Measurements from ENCODE around the gene KLHDC8A. TPM values are rescaled to one million over a fixed set of nuclear protein-coding genes. Genes with fewer than 3 reads are reported as not detected.

KLHDC8A gene
- polyA plus RNA-seq, 1 experiment = not detected

- no peaks in the 10 kb centered on the region for H3K36me3 ChIP-seq (ENCODE audit: control insufficient read depth, insufficient read depth, low read length)
- no peak overlapping the region for H3K4me3 ChIP-seq (ENCODE audit: low read depth, low read length)
- no peak for DNase-seq (ENCODE audit: low read depth)
- H3K27me3 ChIP-seq (ENCODE audit: control insufficient read depth, insufficient read depth, low read length) = peaks cover 28% of the 10 kb centered on the region
- CTCF ChIA-PET = interaction anchor here (0.7 to 6.5 kb wide), 44 partner anchors 8 to 305 kb away, joined by 3 to 119 read pairs (median 6); no protein-coding TSS in a partner anchor
- POLR2A ChIA-PET = no interaction called here
- no peak for TF ChIP-seq CTCF (IDR thresholded peaks at IDR 0.05; ENCODE audit: insufficient read depth, low read depth, low read length)
These were observed 3.1 kb downstream of the KLHDC8A start for GRCh38 chr1:205353612-205354011.

- Histone ChIP-seq H3K36me3 (ENCODE audit: control insufficient read depth, insufficient read depth, low read length) (no peaks in the 10 kb centered on the region), H3K4me3 (ENCODE audit: low read depth, low read length) (no peak overlapping the region), H3K27me3 (ENCODE audit: control insufficient read depth, insufficient read depth, low read length) (peaks cover 26% of the 10 kb centered on the region)
- TF ChIP-seq CTCF (IDR thresholded peaks at IDR 0.05; ENCODE audit: insufficient read depth, low read depth, low read length) = no peak
- POLR2A ChIA-PET = no interaction called here
- CTCF ChIA-PET = interaction anchor here (0.7 to 6.5 kb wide), 26 partner anchors 11 to 304 kb away, joined by 3 to 119 read pairs (median 7); no protein-coding TSS in a partner anchor
- no peak for DNase-seq (ENCODE audit: low read depth)
These were observed 3.5 kb downstream of the KLHDC8A start for GRCh38 chr1:205353191-205353590.

- no peak for TF ChIP-seq CTCF (IDR thresholded peaks at IDR 0.05; ENCODE audit: insufficient read depth, low read depth, low read length)
- H3K4me3 ChIP-seq (ENCODE audit: low read depth, low read length) = no peak overlapping the region
- DNase-seq (ENCODE audit: low read depth) = no peak
- peaks cover 29% of the 10 kb centered on the region for H3K27me3 ChIP-seq (ENCODE audit: control insufficient read depth, insufficient read depth, low read length)
- POLR2A ChIA-PET = no interaction called here
- no peaks in the 10 kb centered on the region for H3K36me3 ChIP-seq (ENCODE audit: control insufficient read depth, insufficient read depth, low read length)
- CTCF ChIA-PET = interaction anchor here (0.7 to 6.5 kb wide), 9 partner anchors 15 to 134 kb away, joined by 3 to 119 read pairs (median 6); no protein-coding TSS in a partner anchor
These were observed 4.6 kb downstream of the KLHDC8A start for GRCh38 chr1:205351984-205352713.

GRCh38 chr1:205350691-205351141 is 6.0 kb downstream of the KLHDC8A start:
- DNase-seq (ENCODE audit: low read depth) = no peak
- ChIA-PET CTCF (interaction anchor here (1.2 to 3.3 kb wide), 8 partner anchors 10 to 173 kb away, joined by 3 to 22 read pairs (median 5); no protein-coding TSS in a partner anchor), POLR2A (no interaction called here)
- Histone ChIP-seq H3K36me3 (ENCODE audit: control insufficient read depth, insufficient read depth, low read length) (no peaks in the 10 kb centered on the region), H3K4me3 (ENCODE audit: low read depth, low read length) (no peak overlapping the region), H3K27me3 (ENCODE audit: control insufficient read depth, insufficient read depth, low read length) (peaks cover 27% of the 10 kb centered on the region)
- no peak for TF ChIP-seq CTCF (IDR thresholded peaks at IDR 0.05; ENCODE audit: insufficient read depth, low read depth, low read length)

GRCh38 chr1:205350124-205350523 is 6.6 kb downstream of the KLHDC8A start:
- ChIA-PET POLR2A (no interaction called here), CTCF (interaction anchor here (1.0 to 3.3 kb wide), 9 partner anchors 10 to 174 kb away, joined by 3 to 22 read pairs (median 5); no protein-coding TSS in a partner anchor)
- H3K4me3 ChIP-seq (ENCODE audit: low read depth, low read length) = no peak overlapping the region
- DNase-seq (ENCODE audit: low read depth) = no peak
- peaks cover 29% of the 10 kb centered on the region for H3K27me3 ChIP-seq (ENCODE audit: control insufficient read depth, insufficient read depth, low read length)
- TF ChIP-seq CTCF (IDR thresholded peaks at IDR 0.05; ENCODE audit: insufficient read depth, low read depth, low read length) = no peak
- no peaks in the 10 kb centered on the region for H3K36me3 ChIP-seq (ENCODE audit: control insufficient read depth, insufficient read depth, low read length)
